CD4-positive, alpha-beta T cell (primary cell): ENCODE results near the gene CPSF4. TPM values are rescaled to one million over a fixed set of nuclear protein-coding genes. Genes with fewer than 3 reads are reported as not detected.
A peak's percentile ranks its signal among the peaks of the same experiment; 100 is the strongest.

Experiments
- ATAC-seq: fragments of 200-7000 bp; cut with Tn5 transposase; one replicate; pipeline ENCODE4 v1.10.0; 2022; ENCODE audit warnings: mild to moderate bottlenecking; ENCODE audit not compliant: poor library complexity
- CTCF ChIA-PET: fragments of 350-600 bp; sonication (Branson Sonifier 250); formaldehyde crosslinking; loops from one replicate; lab custom pipeline; 2021; ENCODE audit warnings: antibody characterized with exemption, inconsistent platforms; lab: Charles Lee
- POLR2A ChIA-PET: fragments of 350-600 bp; sonication (Branson Sonifier 250); formaldehyde crosslinking; loops from one replicate; lab custom pipeline; 2021; ENCODE audit warnings: antibody characterized with exemption, inconsistent platforms; lab: Charles Lee
- DNase-seq, 14 experiments: peaks; one replicate each; pipeline ENCODE4 v3.0.0-alpha.2; 2013 to 2020; ENCODE audit warnings: mixed read lengths in 2 of 14
- H3K27ac ChIP-seq, 2 donors: one replicate each; pipeline versions ENCODE4 v1.5.1 to v1.7.0; 2013; ENCODE audit warnings: low read length in 2 of 2, low read depth in 1 of 2, mild to moderate bottlenecking in 1 of 2
- H3K27me3 ChIP-seq, 2 experiments: 1 replicate in 1 of 2; 2 replicates in 1 of 2; pipeline versions ENCODE4 v1.6.1 to v1.7.0; 2013; ENCODE audit warnings: low read length in 2 of 2, control low read depth in 1 of 2, mild to moderate bottlenecking in 1 of 2, moderate library complexity in 1 of 2; ENCODE audit not compliant: insufficient read depth in 2 of 2, control insufficient read depth in 1 of 2
- H3K36me3 ChIP-seq: one replicate; pipeline ENCODE4 v1.6.1; 2013; ENCODE audit warnings: low read length, control low read depth; ENCODE audit not compliant: insufficient read depth
- H3K4me1 ChIP-seq: one replicate; pipeline ENCODE4 v1.6.1; 2013; ENCODE audit warnings: low read length, control low read depth; ENCODE audit not compliant: insufficient read depth
- H3K4me3 ChIP-seq: one replicate; pipeline ENCODE4 v1.5.1; 2013; ENCODE audit warnings: mild to moderate bottlenecking, low read length, moderate library complexity
- H3K9me3 ChIP-seq, 2 experiments: 1 replicate in 1 of 2; 2 replicates in 1 of 2; pipeline versions ENCODE4 v1.6.1 to v1.7.0; 2013; ENCODE audit warnings: low read length in 2 of 2, mild to moderate bottlenecking in 2 of 2, control low read depth in 1 of 2, moderate library complexity in 1 of 2; ENCODE audit not compliant: control insufficient read depth in 1 of 2, insufficient read depth in 1 of 2
- H3K27ac Mint-ChIP-seq: one replicate; pipeline ENCODE4 v1.8.0; 2020; ENCODE audit warnings: mixed read lengths
- H3K27me3 Mint-ChIP-seq: one replicate; pipeline ENCODE4 v1.8.0; 2021; ENCODE audit warnings: mixed read lengths
- H3K36me3 Mint-ChIP-seq: one replicate; pipeline ENCODE4 v1.8.0; 2021; ENCODE audit warnings: low read depth, mixed read lengths
- H3K4me1 Mint-ChIP-seq: one replicate; pipeline ENCODE4 v1.8.0; 2021; ENCODE audit warnings: low read depth, mixed read lengths
- H3K4me3 Mint-ChIP-seq: one replicate; pipeline ENCODE4 v1.8.0; 2020; ENCODE audit warnings: mild to moderate bottlenecking, mixed read lengths
- H3K9me3 Mint-ChIP-seq: one replicate; pipeline ENCODE4 v1.8.0; 2020; ENCODE audit warnings: mixed read lengths
- intact Hi-C, 2 experiments: fragments of 100-400 bp; cut with DNase I in 1 of 2; cut with micrococcal nuclease in 1 of 2; formaldehyde crosslinking; loops; one replicate each; pipeline versions ENCODE4 v1.15.1 to v1.9.0; 2023 to 2025; cut with DNase I, micrococcal nuclease
- total RNA-seq, 174 experiments: library from RNA in 2 of 174; stranded (reverse) in 2 of 174; gene quantifications; one replicate each; pipeline ENCODE4 v1.2.3 and lab custom pipeline; 2021 to 2026
- TF ChIP-seq, protein P1 (sequence below): fragments of 200-600 bp; IDR thresholded peaks from one replicate; pipeline ENCODE4 v1.8.0; 2022; ENCODE audit warnings: antibody characterized with exemption, mild to moderate bottlenecking

The CPSF4 gene
- total RNA-seq, 2 experiments from 2014 or later = 28.1 to 31.7 TPM

DNA sequence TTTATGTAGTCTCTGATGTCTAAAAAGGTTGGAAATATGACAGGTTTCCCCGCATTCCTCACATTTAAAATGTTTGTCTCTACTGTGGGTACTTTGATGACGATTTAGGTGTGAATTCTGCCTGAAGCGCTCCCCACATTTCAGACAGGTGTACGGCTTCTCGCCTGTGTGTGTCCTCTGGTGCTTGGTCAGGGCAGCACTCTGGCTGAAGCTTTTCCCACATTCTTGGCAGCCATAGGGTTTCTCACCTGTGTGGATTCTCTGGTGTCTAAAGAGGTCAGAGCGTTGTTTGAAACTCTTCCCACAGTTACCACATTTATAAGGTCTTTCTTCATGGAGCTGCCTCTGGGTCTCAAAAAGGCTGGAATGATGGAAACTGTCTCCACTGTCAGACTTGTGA lies 55.1 kb downstream of the CPSF4 start:
- Histone ChIP-seq H3K4me3 (no peak overlapping the region), H3K4me1 (peaks cover 25% of the 10 kb centered on the region), H3K36me3 (peaks cover 65% of the 10 kb centered on the region), H3K27ac (no peak overlapping the region), H3K27me3 (no peaks in the 10 kb centered on the region), H3K9me3 (peaks cover 13 to 29% of the 10 kb centered on the region in 2 experiments)
- DNase-seq (no peak), ATAC-seq (no peak)
- Mint-ChIP-seq H3K36me3 (peaks cover 77% of the 10 kb centered on the region), H3K27ac (no peak overlapping the region), H3K4me3 (peak overlapping the region; percentile 15), H3K27me3 (no peaks in the 10 kb centered on the region), H3K9me3 (peaks cover 8% of the 10 kb centered on the region), H3K4me1 (peaks cover 30% of the 10 kb centered on the region)
- TF ChIP-seq, protein P1, sequence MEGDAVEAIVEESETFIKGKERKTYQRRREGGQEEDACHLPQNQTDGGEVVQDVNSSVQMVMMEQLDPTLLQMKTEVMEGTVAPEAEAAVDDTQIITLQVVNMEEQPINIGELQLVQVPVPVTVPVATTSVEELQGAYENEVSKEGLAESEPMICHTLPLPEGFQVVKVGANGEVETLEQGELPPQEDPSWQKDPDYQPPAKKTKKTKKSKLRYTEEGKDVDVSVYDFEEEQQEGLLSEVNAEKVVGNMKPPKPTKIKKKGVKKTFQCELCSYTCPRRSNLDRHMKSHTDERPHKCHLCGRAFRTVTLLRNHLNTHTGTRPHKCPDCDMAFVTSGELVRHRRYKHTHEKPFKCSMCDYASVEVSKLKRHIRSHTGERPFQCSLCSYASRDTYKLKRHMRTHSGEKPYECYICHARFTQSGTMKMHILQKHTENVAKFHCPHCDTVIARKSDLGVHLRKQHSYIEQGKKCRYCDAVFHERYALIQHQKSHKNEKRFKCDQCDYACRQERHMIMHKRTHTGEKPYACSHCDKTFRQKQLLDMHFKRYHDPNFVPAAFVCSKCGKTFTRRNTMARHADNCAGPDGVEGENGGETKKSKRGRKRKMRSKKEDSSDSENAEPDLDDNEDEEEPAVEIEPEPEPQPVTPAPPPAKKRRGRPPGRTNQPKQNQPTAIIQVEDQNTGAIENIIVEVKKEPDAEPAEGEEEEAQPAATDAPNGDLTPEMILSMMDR = no peak
- POLR2A ChIA-PET = no interaction called here
- CTCF ChIA-PET = no interaction called here
- intact Hi-C loops = no loop called here

DNA sequence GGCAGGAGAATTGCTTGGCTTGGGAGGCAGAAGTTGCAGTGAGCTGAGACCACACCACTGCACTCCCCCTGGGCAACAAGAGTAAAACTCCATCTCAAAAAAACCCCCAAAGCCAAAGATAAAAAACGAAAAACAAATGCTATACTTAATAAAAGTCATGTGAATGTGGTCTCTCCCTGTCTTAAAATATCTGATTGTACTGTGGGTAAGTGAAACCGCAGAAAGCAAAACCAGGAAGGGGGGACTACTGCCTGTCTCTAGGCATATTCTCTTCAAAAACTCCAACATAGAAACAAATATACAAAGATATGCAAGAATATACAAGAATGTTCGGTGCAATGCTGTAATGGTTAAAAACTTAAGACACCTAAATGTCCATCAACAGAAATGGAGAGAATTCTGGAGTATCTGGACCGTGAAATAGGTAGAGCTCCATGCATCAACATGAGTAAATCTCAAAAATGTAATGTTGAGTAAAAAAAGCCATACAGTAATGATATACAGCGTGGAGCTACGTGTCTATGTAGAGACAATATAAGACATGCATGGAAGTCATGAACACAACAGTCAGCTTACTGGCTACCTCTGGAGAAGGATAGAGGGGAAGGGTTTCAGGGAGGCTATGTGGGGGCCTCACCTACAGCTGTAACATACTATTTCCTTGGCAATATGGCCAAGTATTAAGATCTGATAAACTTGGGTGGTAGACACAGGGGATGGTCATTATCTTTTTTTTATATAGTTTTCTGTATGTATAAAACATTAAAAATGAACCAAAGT lies 59.2 kb downstream of the CPSF4 start:
- H3K4me3 ChIP-seq = peak overlapping the region; percentile 77
- peaks cover 39% of the 10 kb centered on the region for H3K4me1 Mint-ChIP-seq
- H3K9me3 ChIP-seq = peaks cover 13 to 26% of the 10 kb centered on the region in 2 experiments
- TF ChIP-seq, protein P1 = no peak
- H3K27ac ChIP-seq = peak overlapping the region in 1 of 2 donors; percentile 95
- peaks cover 39% of the 10 kb centered on the region for H3K4me1 ChIP-seq
- intact Hi-C loops = loop anchor here in 1 of 2 experiments (2.0 kb wide), 1 partner anchor 61 kb away; the partner anchor contains the start of gene ZNF655
- H3K27ac Mint-ChIP-seq = peak overlapping the region; percentile 92
- H3K27me3 Mint-ChIP-seq = no peaks in the 10 kb centered on the region
- H3K27me3 ChIP-seq = no peaks in the 10 kb centered on the region
- ATAC-seq (no peak), DNase-seq (peak in 3 of 14 experiments; percentile 27 to 33 (median 31))
- peak overlapping the region; percentile 97 for H3K4me3 Mint-ChIP-seq
- H3K36me3 ChIP-seq = peaks cover 49% of the 10 kb centered on the region
- ChIA-PET CTCF (no interaction called here), POLR2A (interaction anchor here (0.6 to 4.5 kb wide), 6 partner anchors 22 to 126 kb away, joined by 4 to 99 read pairs (median 7); partner anchors contain the start of genes FAM200A and ZNF655)
- H3K36me3 Mint-ChIP-seq = peaks cover 64% of the 10 kb centered on the region
- peaks cover 8% of the 10 kb centered on the region for H3K9me3 Mint-ChIP-seq

DNA sequence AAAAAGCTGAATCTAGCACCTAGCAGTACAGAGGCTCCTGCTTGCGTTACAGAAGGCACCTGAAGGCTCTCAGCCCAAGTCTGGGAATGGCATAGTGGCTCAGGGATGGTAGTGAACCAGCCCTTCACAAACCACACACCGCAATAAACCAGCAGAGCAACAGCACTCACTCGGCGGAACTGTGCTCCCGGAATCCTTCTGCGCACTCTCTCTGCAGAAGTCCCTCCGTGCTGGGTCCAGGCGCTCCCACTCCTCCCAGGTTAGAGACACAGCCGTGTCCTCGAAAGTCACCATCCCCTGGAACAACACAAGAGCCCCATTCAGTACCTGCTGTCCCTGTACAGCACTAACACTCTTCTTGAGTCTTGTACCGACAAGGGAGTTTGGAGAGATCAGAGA lies 59.8 kb downstream of the CPSF4 start:
- peaks cover 59% of the 10 kb centered on the region for H3K36me3 Mint-ChIP-seq
- CTCF ChIA-PET = no interaction called here

More for the DNA sequence above, 59.8 kb downstream of the CPSF4 start:
- TF ChIP-seq, protein P1 = no peak
- peaks cover 7% of the 10 kb centered on the region for H3K9me3 Mint-ChIP-seq
- H3K27me3 Mint-ChIP-seq = no peaks in the 10 kb centered on the region
- Histone ChIP-seq H3K27ac (peak overlapping the region in 1 of 2 donors; percentile 95), H3K4me1 (peaks cover 39% of the 10 kb centered on the region), H3K4me3 (peak overlapping the region; percentile 77), H3K27me3 (no peaks in the 10 kb centered on the region), H3K36me3 (peaks cover 43% of the 10 kb centered on the region), H3K9me3 (peaks cover 10 to 21% of the 10 kb centered on the region in 2 experiments)
- peaks cover 38% of the 10 kb centered on the region for H3K4me1 Mint-ChIP-seq
- no peak for DNase-seq
- peak overlapping the region; percentile 97 for H3K4me3 Mint-ChIP-seq
- intact Hi-C loops = loop anchor here in 1 of 2 experiments (2.0 kb wide), 1 partner anchor 60 kb away; the partner anchor contains the start of gene ZNF655
- no peak for ATAC-seq
- POLR2A ChIA-PET = interaction anchor here (1.0 to 4.5 kb wide), 6 partner anchors 20 to 126 kb away, joined by 4 to 99 read pairs (median 8); partner anchors contain the start of genes FAM200A and ZNF655
- H3K27ac Mint-ChIP-seq = peak overlapping the region; percentile 92
